ENCODE data around the gene LAMTOR4.

The LAMTOR4 gene

GRCh38 chr7:100154651-100155491, 6.2 kb downstream of the LAMTOR4 start:
- DNase-seq, result no peak

DNA sequence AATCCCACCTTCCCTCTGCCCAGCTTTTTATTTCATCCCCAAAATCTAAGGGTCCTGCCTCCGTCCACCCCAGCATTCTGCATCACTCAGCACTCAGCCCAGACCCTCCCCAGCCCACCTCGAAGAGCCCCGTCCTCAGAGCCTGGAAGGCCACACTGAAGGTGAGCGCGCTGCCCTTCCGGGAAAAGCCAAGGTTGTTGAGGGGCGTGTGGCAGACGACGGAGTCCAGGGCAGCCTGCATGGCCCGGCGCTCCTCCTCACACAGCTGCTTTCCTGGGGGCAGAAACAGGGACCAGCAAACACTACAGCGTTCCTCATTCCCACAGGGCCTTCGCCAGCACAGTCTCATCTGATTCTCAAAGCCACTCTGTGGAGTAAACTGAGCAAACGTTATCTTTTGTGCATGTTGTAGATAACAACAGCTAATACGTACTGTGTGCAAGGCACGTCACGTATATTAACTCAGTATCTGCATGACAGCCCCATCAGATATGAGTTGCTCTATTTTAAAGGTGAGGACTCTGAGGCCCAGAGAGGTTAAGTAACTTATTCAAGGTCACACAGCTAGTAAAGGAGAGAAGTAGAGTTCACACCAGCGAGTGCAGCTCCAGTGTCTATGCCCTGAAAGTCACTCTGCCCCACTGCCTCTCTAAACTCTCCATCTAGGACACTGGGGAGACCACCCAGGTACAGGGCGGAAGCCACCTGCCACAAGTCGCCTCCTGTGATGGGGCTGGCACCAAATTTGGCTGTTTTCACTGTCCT, 7.0 kb downstream of the LAMTOR4 start:
- no peak for DNase-seq

GRCh38 chr7:100156331-100157068, 7.8 kb downstream of the LAMTOR4 start:
- peak; percentile 16 for DNase-seq

DNA sequence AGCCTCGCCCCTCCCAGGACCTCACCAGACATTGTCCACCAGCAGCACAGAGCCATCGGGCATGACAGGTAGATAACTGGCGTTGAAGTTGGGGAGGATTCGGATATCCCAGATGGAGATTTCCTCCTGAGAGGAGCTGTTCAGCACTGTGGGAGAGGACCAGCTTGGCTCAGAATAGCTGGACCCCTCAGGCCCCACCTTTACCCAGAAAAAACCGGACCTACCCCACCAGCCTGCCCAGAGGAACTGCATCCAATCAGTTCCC, 8.3 kb downstream of the LAMTOR4 start:
- no peak for DNase-seq

DNA sequence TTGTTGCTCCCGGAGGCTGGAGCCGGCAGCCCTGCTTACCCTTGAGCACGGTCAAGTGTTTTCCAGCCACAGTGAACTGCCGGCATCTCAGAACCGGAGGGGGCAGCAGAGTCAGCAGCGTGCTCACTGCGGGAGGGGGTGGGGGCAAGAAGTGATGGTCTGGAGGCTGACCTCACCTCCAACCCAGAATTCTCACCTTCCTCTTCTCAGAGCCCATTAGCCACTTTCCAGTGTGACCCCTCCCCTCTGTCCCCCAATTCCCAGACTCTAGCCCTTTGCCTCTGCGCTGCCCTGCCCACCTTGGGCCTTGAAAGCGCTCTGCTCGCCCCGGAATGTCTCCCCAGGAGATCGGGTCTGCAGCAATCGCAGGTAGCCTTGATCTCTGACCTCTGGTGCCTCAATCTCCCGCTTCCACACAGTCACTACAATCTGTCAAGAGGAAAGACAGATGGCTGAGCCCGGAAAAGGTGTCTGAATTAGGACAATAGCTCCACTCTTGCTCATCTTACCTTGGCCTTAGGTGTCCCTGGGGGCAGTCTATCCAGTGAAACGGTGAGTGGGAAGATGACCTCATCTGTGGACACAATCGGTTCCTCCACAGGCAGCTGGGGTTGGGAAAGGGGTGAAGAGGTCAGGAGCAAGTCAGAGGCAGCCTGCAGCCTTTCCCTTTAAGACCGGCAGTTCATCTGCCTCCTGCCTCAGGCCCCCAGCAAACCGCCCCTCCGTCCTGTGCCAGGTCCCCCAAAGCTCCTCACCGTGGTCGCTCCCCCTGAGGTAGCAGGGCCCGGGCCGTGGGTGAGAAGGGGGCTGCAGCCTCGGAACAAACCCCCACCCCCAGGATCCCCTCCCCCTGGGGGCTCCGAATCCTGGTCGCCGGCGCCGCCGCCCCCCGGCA, 8.9 kb downstream of the LAMTOR4 start:
- DNase-seq, result no peak

DNA sequence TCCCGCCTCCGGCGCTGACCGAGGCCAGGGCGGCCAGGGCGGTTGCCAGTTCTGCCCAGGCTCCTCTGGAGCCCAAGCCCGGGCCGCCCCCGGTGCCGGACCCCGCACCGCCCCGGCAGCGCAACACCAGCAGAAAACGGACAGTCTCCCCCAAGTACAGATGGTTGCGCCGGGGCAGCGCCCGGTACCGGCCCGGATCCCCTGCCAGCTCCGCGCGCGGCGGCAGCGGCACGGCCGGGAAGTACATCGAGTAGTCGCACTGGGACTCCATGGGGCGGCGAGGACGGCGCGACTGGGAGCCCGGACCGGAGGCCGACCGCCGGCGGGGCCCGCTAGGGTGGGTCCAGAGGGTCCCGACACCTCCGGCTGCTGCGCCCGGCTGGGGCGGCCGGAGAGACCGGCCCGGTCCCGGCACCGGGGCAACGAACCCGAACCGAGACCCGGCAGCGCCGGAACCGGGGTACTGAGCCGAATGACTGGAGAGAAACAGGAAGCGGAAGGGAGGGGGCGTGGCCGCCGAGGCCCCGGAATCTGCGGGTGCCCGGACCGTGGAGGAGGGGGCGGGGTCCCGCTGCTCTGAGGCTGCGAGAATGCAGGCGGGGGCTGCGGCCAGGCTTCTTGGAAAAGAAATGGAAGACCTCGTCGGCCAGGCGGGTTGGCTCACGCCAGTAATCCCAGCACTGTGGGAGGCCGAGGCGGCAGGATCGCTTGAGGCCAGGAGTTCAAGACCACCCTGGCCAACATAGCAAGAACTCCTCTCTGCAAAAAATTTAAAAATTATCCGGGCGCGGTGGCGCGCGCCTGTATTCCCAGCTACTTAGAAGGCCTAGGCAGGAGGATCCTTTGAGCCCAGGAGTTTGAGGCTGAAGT, 9.7 kb downstream of the LAMTOR4 start, which contains the start of gene TRAPPC14:
TRAPPC14 (minus strand) TSS at position 495 of the 870 bp plus-strand sequence; CDS start at position 271, 224 bp downstream.
- peak; percentile 85 for DNase-seq

- DNase-seq, result no peak
Observed at GRCh38 chr7:100159099-100159623, 10.4 kb downstream of the LAMTOR4 start.

GRCh38 chr7:100160067-100160466, 11.3 kb downstream of the LAMTOR4 start:
- no peak for DNase-seq

DNA sequence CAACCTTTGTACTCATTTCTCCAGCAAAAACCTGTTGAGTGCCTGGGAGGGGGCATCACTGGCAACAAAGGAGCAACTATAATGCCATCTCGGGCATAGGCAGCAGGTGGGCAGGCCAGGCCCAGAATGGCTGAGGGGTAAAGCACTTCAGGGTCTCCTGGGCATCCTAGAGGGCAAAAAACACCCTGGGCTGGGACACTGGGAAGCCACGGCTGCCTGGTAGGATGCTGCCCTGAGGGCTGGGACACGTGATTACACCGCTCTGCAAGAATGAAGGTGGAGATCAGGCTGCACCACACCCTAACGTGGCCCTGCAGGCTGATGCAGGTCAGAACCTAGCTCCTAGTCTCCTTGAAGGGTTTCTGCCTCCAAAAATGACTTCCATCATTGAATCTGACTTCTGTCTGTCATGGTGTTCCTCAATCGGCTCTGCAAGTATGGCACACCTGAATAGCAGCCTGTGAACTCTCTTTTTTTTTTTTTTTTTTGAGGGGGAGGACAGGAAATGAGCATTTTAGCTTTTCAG, 14.4 kb downstream of the LAMTOR4 start:
- DNase-seq, result no peak

GRCh38 chr7:100163871-100164270, 15.2 kb downstream of the LAMTOR4 start:
- no peak for DNase-seq

GRCh38 chr7:100166317-100166940, 17.7 kb downstream of the LAMTOR4 start:
- DNase-seq, result peak; percentile 20

DNA sequence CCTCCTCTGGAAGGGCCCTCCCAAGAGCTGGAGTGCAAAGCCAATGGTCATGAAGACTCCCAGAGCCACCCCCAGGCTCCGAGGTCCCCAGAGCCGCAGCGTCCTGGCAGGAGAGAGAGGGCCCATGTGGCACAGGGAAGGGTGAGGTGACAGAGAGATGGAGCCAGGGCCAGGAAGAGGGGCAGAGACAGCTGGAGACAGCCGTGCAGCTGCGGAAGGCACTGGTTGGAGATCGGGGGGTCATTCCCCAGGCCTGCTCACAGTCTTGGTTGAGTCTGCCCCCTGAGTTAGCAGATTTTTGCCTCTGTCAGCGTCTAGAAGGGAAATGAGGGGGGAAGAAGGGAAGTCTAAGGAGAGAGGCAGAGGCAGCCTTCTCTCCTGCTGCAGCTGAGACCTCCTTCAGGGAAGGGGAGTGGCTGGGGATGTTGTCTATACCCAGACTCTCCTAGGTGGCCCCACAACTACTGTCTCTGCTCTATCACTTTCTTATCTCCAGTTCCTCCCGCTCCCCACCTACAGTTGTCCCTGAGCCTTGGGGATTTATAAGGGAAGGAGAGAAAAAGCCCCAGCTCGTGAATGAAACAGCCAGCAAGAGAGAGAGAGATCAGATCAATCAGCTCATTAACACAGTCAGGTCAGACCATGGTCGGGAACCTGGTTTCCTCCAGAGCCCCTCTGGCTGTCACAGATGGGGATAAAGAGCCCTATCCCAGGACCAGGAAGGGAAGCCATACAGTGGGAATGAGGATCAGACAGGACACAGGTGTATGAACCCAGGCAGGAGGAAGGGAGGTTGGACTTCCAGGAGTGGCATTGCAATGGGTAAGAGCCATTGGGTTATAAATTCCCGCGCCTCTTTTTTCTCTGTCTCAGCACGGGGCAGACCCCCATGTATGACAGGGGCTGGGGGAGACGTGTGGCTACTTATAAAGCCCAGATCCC, 18.5 kb downstream of the LAMTOR4 start:
- no peak for DNase-seq

GRCh38 chr7:100167912-100168323, 19.2 kb downstream of the LAMTOR4 start:
- no peak for DNase-seq

DNA sequence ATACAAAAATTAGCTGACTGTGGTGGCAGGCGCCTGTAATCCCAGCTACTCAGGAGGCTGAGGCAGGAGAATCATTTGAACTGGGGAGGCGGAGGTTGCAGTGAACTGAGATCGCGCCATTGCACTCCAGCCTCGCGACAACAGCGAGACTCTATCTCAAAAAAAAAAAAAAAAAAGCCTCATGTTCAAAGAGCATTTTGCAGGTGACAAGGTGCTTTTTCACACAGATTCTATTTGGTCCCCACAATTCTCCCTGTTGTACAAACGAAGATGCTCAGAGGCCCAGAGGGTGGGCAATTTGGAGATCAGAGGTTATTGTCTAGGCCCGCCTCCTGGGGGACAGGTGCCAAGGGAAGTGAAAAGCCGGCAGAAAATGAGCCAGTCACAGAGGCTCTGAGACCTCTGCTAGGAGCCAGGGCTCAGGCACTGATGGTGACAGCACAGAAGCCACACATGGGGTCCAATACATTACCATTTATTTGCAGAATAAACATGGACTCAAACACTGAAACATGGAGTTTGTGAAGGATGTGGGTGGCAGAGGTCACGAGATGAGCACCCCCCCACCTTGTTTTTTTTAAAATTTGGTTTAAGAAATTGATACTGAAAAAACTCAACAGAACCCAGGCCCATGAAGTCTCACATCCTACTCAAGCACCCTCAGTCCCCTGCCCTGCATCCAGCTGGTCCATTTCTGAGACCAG, 20.6 kb downstream of the LAMTOR4 start:
- DNase-seq, result peak; percentile 16

DNA sequence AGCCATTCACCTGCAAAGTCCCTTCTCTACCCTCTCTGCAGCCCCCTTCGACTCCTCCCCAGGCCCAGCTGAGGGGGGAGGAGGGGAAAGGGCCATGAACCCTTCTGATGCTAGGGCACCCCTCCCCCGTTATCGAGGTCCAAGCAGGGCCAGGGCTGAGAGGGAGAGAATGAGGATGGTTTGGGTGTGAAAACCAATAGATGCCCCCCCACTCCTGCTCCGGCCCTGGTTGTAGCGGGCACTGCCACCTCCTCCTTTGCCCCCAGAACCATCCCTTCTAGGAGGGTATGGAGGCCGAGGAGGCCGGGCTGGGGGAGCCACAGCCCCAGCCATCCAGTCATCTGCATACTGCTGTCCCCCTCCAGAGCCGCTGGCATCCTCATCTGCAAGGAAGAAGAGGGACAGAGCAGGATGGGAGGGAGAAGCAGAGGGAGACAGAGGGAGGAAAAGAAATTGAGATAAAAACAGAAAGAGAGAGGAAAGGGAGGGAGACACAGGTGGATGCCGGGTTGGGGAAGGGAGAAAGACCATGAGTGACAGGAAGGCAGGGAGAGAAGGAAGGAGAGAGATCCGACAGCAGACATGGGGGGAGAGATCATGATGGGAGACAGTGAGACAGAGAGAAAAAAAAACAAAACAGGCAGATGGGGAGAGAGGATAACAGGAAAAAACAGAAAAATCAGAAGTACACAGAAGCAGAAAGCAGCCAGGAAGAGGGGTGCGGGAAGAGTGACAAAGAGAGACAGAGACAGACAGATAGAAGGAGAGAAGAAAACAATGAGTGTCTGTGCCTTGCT, 21.6 kb downstream of the LAMTOR4 start:
- DNase-seq, result no peak

- DNase-seq, result peak; percentile 40
Observed at GRCh38 chr7:100171087-100171681, 22.5 kb downstream of the LAMTOR4 start.

- DNase-seq, result no peak
Observed at GRCh38 chr7:100171840-100172239, 23.1 kb downstream of the LAMTOR4 start.

Measured in CD4-positive, alpha-beta T cell treated with Interferon gamma for 1 hour (primary cell).